PC-3 (cell line): Measurements from ENCODE around the gene OTUD3. TPM values are rescaled to one million over a fixed set of nuclear protein-coding genes. Genes with fewer than 3 reads are reported as not detected.

Experiments
- ATAC-seq: fragments of 200-7000 bp; cut with Tn5 transposase; 2 replicates; pipeline ENCODE4 v1.9.1; 2020; ENCODE audit warnings: mild to moderate bottlenecking, moderate library complexity
- BruUV-seq: library from RNA; stranded (reverse); fragments of 400-500 nt; replicated peaks from 2 replicates; lab custom pipeline; 2021; lab: Mats Ljungman, UMichigan
- CTCF ChIA-PET: fragments of 300-600 bp; sonication (Branson Sonifier 250); formaldehyde crosslinking; loops from one replicate; lab custom pipeline; 2022; ENCODE audit warnings: antibody characterized with exemption; lab: Charles Lee
- POLR2A ChIA-PET: fragments of 300-600 bp; sonication (Branson Sonifier 250); formaldehyde crosslinking; loops from one replicate; lab custom pipeline; 2022; ENCODE audit warnings: antibody characterized with exemption; ENCODE audit not compliant: unreplicated experiment; lab: Charles Lee
- DNase-seq: peaks from one replicate; pipeline ENCODE4 v3.0.0-alpha.2; 2015
- H2AFZ ChIP-seq: fragments of 300-600 bp; sonication (generic); 2 replicates; pipeline ENCODE4 v1.6.0; 2016; ENCODE audit warnings: antibody characterized with exemption, low read length
- H3F3A ChIP-seq: fragments of 300-600 bp; sonication (generic); one replicate; pipeline ENCODE4 v1.6.0; 2017; ENCODE audit warnings: antibody characterized with exemption, low read length, control low read depth, mild to moderate bottlenecking; ENCODE audit not compliant: unreplicated experiment
- H3K27ac ChIP-seq: fragments of 300-600 bp; sonication (generic); 2 replicates; pipeline ENCODE4 v1.5.1; 2016; ENCODE audit warnings: mild to moderate bottlenecking, low read length
- H3K27me3 ChIP-seq: fragments of 300-600 bp; sonication (generic); 2 replicates; pipeline ENCODE4 v1.6.1; 2016; ENCODE audit warnings: low read length, mixed read lengths
- H3K36me3 ChIP-seq: fragments of 300-600 bp; sonication (generic); 2 replicates; pipeline ENCODE4 v1.6.1; 2016; ENCODE audit warnings: low read depth, mixed run types, low read length, mixed read lengths
- H3K4me1 ChIP-seq: fragments of 300-600 bp; sonication (generic); 2 replicates; pipeline ENCODE4 v1.5.1; 2016; ENCODE audit warnings: low read length; ENCODE audit not compliant: insufficient read depth
- H3K4me2 ChIP-seq: fragments of 300-600 bp; sonication (generic); 2 replicates; pipeline ENCODE4 v1.6.0; 2016; ENCODE audit warnings: low read length
- H3K4me3 ChIP-seq: fragments of 300-600 bp; sonication (generic); 2 replicates; pipeline ENCODE4 v1.5.1; 2016; ENCODE audit warnings: mild to moderate bottlenecking, low read length, mixed read lengths
- H3K79me2 ChIP-seq: fragments of 300-600 bp; sonication (generic); 2 replicates; pipeline ENCODE4 v1.6.1; 2017; ENCODE audit warnings: low read length, mixed read lengths
- H3K9ac ChIP-seq: fragments of 300-600 bp; sonication (generic); 2 replicates; pipeline ENCODE4 v1.6.0; 2016; ENCODE audit warnings: mild to moderate bottlenecking, low read length
- H3K9me2 ChIP-seq: fragments of 300-600 bp; sonication (generic); replicated peaks from 2 replicates; pipeline ENCODE4 v1.6.1; 2016; ENCODE audit warnings: mixed run types, low read length, mixed read lengths
- H3K9me3 ChIP-seq: fragments of 300-600 bp; sonication (generic); 2 replicates; pipeline ENCODE4 v1.6.1; 2016; ENCODE audit warnings: low read length, mixed read lengths
- H4K20me1 ChIP-seq: fragments of 300-600 bp; sonication (generic); 2 replicates; pipeline ENCODE4 v1.6.1; 2016; ENCODE audit warnings: low read length, mixed read lengths
- EZH2 ChIP-seq: fragments of 300-600 bp; sonication (generic); IDR thresholded peaks from one replicate; pipeline ENCODE4 v1.6.1; 2017; ENCODE audit warnings: antibody characterized with exemption, mild to moderate bottlenecking, low read length; ENCODE audit not compliant: unreplicated experiment
- EZH2phosphoT487 ChIP-seq: fragments of 300-600 bp; sonication (generic); IDR thresholded peaks from 2 replicates; pipeline ENCODE4 v1.6.1; 2018; ENCODE audit warnings: mild to moderate bottlenecking, antibody characterized with exemption, low read length, borderline replicate concordance
- intact Hi-C: fragments of 100-400 bp; cut with micrococcal nuclease; formaldehyde crosslinking; loops from 2 replicates; pipeline ENCODE4 v1.9.0; 2023
- total RNA-seq: library from RNA; depleted of rRNA; stranded (reverse); fragments of >200 nt; gene quantifications from 2 replicates; pipeline ENCODE4 v1.2.3, GENCODE V29; 2014
- TF ChIP-seq, protein P1 (sequence below): fragments of 300-600 bp; sonication (generic); conservative IDR thresholded peaks from 2 replicates; pipeline ENCODE4 v1.5.1; 2017; ENCODE audit warnings: antibody characterized with exemption, low read depth, mild to moderate bottlenecking, low read length

Gene OTUD3
- total RNA-seq, 1 experiment from 2014 or later = 9.9 TPM

DNA sequence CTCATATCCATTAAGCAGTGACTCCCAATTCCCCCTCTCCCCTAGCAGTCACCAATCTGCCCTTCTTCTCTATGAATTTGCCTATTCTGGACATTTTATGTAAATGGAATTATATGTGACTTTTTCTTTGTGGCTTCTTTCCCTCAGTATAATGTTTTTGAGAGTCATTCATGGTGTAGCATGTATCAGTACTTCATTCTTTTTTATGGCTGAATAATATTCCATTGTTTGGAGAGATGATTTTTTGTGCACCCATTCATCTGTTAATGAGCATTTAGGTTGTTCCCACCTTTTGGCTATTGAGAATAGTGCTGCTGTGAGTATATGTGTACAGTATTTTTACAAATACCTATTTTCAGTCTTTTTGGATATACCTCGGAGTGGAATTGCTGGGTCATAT lies 19.5 kb downstream of the OTUD3 start:
- no peak for DNase-seq
- no peak for ATAC-seq
- H4K20me1 ChIP-seq = no peaks in the 10 kb centered on the region
- H3K4me2 ChIP-seq = no peak overlapping the region
- peaks cover 70% of the 10 kb centered on the region for H3K36me3 ChIP-seq
- no peaks in the 10 kb centered on the region for H3K9me3 ChIP-seq
- no TSS peak for BruUV-seq
- no peak for TF ChIP-seq EZH2
- TF ChIP-seq EZH2phosphoT487 = no peak
- TF ChIP-seq, protein P1, sequence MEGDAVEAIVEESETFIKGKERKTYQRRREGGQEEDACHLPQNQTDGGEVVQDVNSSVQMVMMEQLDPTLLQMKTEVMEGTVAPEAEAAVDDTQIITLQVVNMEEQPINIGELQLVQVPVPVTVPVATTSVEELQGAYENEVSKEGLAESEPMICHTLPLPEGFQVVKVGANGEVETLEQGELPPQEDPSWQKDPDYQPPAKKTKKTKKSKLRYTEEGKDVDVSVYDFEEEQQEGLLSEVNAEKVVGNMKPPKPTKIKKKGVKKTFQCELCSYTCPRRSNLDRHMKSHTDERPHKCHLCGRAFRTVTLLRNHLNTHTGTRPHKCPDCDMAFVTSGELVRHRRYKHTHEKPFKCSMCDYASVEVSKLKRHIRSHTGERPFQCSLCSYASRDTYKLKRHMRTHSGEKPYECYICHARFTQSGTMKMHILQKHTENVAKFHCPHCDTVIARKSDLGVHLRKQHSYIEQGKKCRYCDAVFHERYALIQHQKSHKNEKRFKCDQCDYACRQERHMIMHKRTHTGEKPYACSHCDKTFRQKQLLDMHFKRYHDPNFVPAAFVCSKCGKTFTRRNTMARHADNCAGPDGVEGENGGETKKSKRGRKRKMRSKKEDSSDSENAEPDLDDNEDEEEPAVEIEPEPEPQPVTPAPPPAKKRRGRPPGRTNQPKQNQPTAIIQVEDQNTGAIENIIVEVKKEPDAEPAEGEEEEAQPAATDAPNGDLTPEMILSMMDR = no peak
- H3K4me3 ChIP-seq = no peak overlapping the region
- peaks cover 7% of the 10 kb centered on the region for H3F3A ChIP-seq
- no peak overlapping the region for H2AFZ ChIP-seq
- H3K4me1 ChIP-seq = peaks cover 29% of the 10 kb centered on the region
- H3K79me2 ChIP-seq = peaks cover 41% of the 10 kb centered on the region
- no peak overlapping the region for H3K9ac ChIP-seq
- no peaks in the 10 kb centered on the region for H3K27me3 ChIP-seq
- H3K9me2 ChIP-seq = no peaks in the 10 kb centered on the region
- POLR2A ChIA-PET = no interaction called here
- peak overlapping the region; percentile 94 for H3K27ac ChIP-seq
- intact Hi-C loops = no loop called here
- CTCF ChIA-PET = no interaction called here

DNA sequence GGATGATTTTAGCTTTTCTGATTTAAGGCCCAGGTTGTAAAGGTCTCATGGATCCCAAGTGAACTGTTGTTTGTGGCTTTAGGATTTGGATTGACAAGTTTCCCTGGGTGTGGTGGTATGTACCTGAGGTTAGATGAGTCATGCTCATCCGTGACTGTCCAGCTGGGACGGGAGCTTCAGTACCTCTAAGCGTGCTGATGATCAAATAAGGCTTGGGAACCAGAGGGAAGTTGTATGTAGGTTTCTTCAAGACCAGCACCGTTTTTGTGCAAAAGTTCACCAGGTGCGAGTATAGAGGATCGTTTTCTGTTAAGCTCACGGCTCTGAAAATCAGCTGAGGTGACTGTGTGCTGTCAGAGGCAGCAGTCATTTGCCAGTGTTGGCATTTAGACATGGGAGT lies 21.4 kb downstream of the OTUD3 start:
- Histone ChIP-seq H3K4me1 (peaks cover 29% of the 10 kb centered on the region), H3K9me2 (no peaks in the 10 kb centered on the region), H3K27ac (peak overlapping the region; percentile 94), H3K9ac (peak overlapping the region; percentile 83), H3K27me3 (no peaks in the 10 kb centered on the region), H3K4me3 (peak overlapping the region; percentile 20; the same call in 1 of the 2 replicates), H3K4me2 (peak overlapping the region; percentile 53), H2AFZ (no peak overlapping the region), H3K79me2 (peaks cover 33% of the 10 kb centered on the region), H4K20me1 (no peaks in the 10 kb centered on the region), H3K9me3 (no peaks in the 10 kb centered on the region), H3F3A (peaks cover 7% of the 10 kb centered on the region), H3K36me3 (peaks cover 75% of the 10 kb centered on the region)
- ChIA-PET CTCF (interaction anchor here (1.3 kb wide), 1 partner anchor 14 kb away, joined by 15 read pairs; no protein-coding TSS in a partner anchor), POLR2A (no interaction called here)
- intact Hi-C loops = loop anchor here (1.0 kb wide), 2 partner anchors 9 to 21 kb away; partner anchors contain the start of gene OTUD3
- ATAC-seq (peak; percentile 97), DNase-seq (peak; percentile 97)
- TF ChIP-seq, protein P1 = no peak
- TF ChIP-seq EZH2phosphoT487 (no peak), EZH2 (no peak)
- BruUV-seq = no TSS peak

DNA sequence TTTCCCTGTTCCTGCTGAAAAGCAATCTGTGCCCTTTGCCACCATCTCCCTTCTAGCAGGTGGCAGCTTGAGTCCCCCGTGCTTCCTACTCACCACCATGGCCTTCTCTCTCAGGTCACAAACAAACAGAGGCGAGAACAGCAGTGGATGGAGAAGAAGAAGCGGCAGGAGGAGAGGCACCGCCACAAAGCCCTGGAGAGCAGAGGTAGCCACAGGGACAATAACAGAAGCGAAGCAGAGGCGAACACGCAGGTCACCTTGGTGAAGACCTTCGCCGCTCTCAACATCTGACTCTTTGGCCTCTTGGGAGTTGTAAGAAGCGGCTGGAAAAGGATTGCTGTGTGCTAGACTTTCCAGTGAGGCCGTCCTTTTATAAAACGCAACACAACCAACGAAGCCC lies 25.3 kb downstream of the OTUD3 start:
- ChIA-PET POLR2A (no interaction called here), CTCF (no interaction called here)
- Histone ChIP-seq H3K4me3 (no peak overlapping the region), H3K9me2 (no peaks in the 10 kb centered on the region), H3K9me3 (no peaks in the 10 kb centered on the region), H3K4me2 (no peak overlapping the region), H3K79me2 (peaks cover 14% of the 10 kb centered on the region), H4K20me1 (no peaks in the 10 kb centered on the region), H3K9ac (no peak overlapping the region), H2AFZ (no peak overlapping the region), H3K36me3 (peaks cover 73% of the 10 kb centered on the region), H3K27ac (no peak overlapping the region), H3K4me1 (peaks cover 26% of the 10 kb centered on the region), H3F3A (peaks cover 7% of the 10 kb centered on the region), H3K27me3 (no peaks in the 10 kb centered on the region)
- TF ChIP-seq EZH2 (no peak), EZH2phosphoT487 (no peak)
- TF ChIP-seq, protein P1 = no peak
- DNase-seq (no peak), ATAC-seq (no peak)
- BruUV-seq = no TSS peak
- intact Hi-C loops = no loop called here
